Measurements from ENCODE around the gene PHYHIPL. TPM values are rescaled to one million over a fixed set of nuclear protein-coding genes. Genes with fewer than 3 reads are reported as not detected.
A peak's percentile ranks its signal among the peaks of the same experiment; 100 is the strongest.

PHYHIPL gene
- total RNA-seq, 4 donors from 2014 or later: 0.32 TPM; not detected in 3

DNA sequence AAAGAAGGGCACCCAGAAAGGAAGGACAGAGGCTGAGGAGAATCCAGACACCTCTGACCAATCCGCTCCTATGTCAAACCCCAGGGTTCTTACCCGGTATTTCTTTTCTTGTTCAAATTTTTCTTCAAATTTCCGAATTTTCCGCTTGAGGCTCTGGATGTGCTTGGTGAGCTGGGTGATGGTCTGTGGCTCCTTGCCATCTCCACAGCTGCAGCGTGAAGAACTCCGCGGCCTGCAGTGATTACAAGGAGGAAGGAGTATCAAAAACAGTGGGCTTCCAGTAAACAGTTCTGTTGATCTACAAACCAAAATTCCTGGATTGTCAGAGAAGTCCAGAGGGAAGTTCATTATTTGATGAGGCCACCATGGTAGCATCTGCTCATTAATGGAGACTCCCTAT lies 92.0 kb downstream of the PHYHIPL start:
- in situ Hi-C loops (cut with MboI; ENCODE audit: low sequenced_read_pairs in 4 of 4): no loop called here
- no peak for DNase-seq
- ATAC-seq: peak in 1 of 2 donors; percentile 20
- intact Hi-C loops (cut with DNase I; ENCODE audit: low total_unique reads): no loop called here
- TF ChIP-seq, protein P1, sequence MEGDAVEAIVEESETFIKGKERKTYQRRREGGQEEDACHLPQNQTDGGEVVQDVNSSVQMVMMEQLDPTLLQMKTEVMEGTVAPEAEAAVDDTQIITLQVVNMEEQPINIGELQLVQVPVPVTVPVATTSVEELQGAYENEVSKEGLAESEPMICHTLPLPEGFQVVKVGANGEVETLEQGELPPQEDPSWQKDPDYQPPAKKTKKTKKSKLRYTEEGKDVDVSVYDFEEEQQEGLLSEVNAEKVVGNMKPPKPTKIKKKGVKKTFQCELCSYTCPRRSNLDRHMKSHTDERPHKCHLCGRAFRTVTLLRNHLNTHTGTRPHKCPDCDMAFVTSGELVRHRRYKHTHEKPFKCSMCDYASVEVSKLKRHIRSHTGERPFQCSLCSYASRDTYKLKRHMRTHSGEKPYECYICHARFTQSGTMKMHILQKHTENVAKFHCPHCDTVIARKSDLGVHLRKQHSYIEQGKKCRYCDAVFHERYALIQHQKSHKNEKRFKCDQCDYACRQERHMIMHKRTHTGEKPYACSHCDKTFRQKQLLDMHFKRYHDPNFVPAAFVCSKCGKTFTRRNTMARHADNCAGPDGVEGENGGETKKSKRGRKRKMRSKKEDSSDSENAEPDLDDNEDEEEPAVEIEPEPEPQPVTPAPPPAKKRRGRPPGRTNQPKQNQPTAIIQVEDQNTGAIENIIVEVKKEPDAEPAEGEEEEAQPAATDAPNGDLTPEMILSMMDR (IDR thresholded peaks at IDR 0.05 in 4 of 5, conservative IDR thresholded peaks at IDR 0.05 in 1 of 5): no peak
- no peak for TF ChIP-seq POLR2A (IDR thresholded peaks at IDR 0.05)
- Histone ChIP-seq H3K4me1 (peaks cover 7 to 30% of the 10 kb centered on the region in 2 donors), H3K36me3 (peaks cover 0 to 33% of the 10 kb centered on the region in 2 donors), H3K9me3 (no peaks in the 10 kb centered on the region), H3K27ac (no peak overlapping the region), H3K27me3 (no peaks in the 10 kb centered on the region), H3K4me3 (no peak overlapping the region)

- DNase-seq (no peak), ATAC-seq (no peak)
- Histone ChIP-seq H3K27ac (no peak overlapping the region), H3K9me3 (no peaks in the 10 kb centered on the region), H3K4me3 (no peak overlapping the region), H3K36me3 (peaks cover 0 to 26% of the 10 kb centered on the region in 2 donors), H3K4me1 (peaks cover 10 to 42% of the 10 kb centered on the region in 2 donors), H3K27me3 (no peaks in the 10 kb centered on the region)
- no peak for TF ChIP-seq POLR2A (IDR thresholded peaks at IDR 0.05)
- TF ChIP-seq, protein P1 (IDR thresholded peaks at IDR 0.05 in 4 of 5, conservative IDR thresholded peaks at IDR 0.05 in 1 of 5): no peak
- in situ Hi-C loops (cut with MboI; ENCODE audit: low sequenced_read_pairs in 4 of 4) (no loop called here), intact Hi-C loops (cut with DNase I; ENCODE audit: low total_unique reads) (no loop called here)
Measured at GRCh38 chr10:59269651-59270050, 93.2 kb downstream of the PHYHIPL start.

DNA sequence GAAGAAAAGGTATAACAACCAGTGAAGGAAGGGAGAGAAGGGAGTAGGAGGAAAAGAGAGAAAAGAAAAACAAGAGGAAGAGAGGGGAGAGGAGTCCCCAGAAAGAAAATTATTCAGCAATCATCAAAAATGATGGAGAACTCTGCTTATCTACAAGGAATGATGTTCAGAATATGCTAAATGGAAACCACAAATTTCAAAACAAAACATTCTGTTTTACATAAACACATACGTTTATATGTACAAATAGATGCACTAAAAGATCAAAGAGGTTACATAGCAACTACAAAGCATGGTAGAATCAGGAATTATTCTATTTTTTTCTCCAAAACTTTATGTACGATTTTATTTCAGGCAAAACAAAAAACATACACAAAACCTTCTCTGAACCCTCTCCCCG lies 94.0 kb downstream of the PHYHIPL start:
- intact Hi-C loops (cut with DNase I; ENCODE audit: low total_unique reads) (no loop called here), in situ Hi-C loops (cut with MboI; ENCODE audit: low sequenced_read_pairs in 4 of 4) (no loop called here)
- TF ChIP-seq POLR2A (IDR thresholded peaks at IDR 0.05): no peak
- TF ChIP-seq, protein P1 (IDR thresholded peaks at IDR 0.05 in 4 of 5, conservative IDR thresholded peaks at IDR 0.05 in 1 of 5): no peak
- H3K9me3 ChIP-seq: no peaks in the 10 kb centered on the region
- DNase-seq (no peak), ATAC-seq (no peak)
- no peaks in the 10 kb centered on the region for H3K27me3 ChIP-seq
- H3K27ac ChIP-seq: no peak overlapping the region
- no peak overlapping the region for H3K4me3 ChIP-seq
- peaks cover 10 to 50% of the 10 kb centered on the region in 2 donors for H3K4me1 ChIP-seq
- peaks cover 0 to 25% of the 10 kb centered on the region in 2 donors for H3K36me3 ChIP-seq

DNA sequence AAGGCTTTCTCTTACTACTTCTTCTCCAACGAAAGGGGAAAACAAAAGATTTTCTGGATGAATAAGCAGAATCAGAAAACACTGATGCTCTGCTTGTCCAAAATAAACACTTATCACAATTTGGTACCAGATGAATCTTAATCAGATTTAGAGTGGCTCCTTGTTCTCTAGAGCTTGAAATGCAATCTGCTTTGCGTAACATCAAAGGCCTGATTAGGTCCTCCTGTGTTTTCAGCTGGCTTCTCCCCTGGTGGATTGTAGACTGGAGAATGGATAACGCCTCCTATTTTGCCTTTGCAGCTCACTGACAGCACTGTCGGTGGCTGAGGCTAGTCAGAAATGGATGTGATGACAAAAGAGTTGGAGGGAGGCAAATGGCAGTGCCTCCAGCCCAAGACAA lies 94.7 kb downstream of the PHYHIPL start:
- peak overlapping the region in 1 of 4 donors; percentile 13 for H3K27ac ChIP-seq

More for the DNA sequence above, 94.7 kb downstream of the PHYHIPL start:
- in situ Hi-C loops (cut with MboI; ENCODE audit: low sequenced_read_pairs in 4 of 4): no loop called here
- Histone ChIP-seq H3K4me1 (peaks cover 10 to 50% of the 10 kb centered on the region in 2 donors), H3K4me3 (no peak overlapping the region), H3K36me3 (peaks cover 0 to 19% of the 10 kb centered on the region in 2 donors), H3K27me3 (no peaks in the 10 kb centered on the region), H3K9me3 (no peaks in the 10 kb centered on the region)
- intact Hi-C loops (cut with DNase I; ENCODE audit: low total_unique reads): no loop called here
- DNase-seq (no peak), ATAC-seq (no peak)
- TF ChIP-seq, protein P1 (IDR thresholded peaks at IDR 0.05 in 4 of 5, conservative IDR thresholded peaks at IDR 0.05 in 1 of 5): no peak
- TF ChIP-seq POLR2A (IDR thresholded peaks at IDR 0.05): no peak

Data from gastrocnemius medialis (tissue), 4 donors.